IMR-90 (cell line): Measurements from ENCODE around the gene H6PD.

ENCODE experiments used
- CTCF ChIP-seq: conservative IDR thresholded peaks from 2 replicates; pipeline ENCODE4 v1.5.1; 2012; ENCODE audit warnings: mild to moderate bottlenecking, low read depth, low read length, improper control_type of control experiment
- NFE2L2 ChIP-seq: fragments of 150-350 bp; IDR thresholded peaks from 2 replicates; pipeline ENCODE4 v1.6.1; 2016; ENCODE audit warnings: low read depth, mild to moderate bottlenecking, low read length
- POLR2A ChIP-seq: IDR thresholded peaks from 2 replicates; pipeline ENCODE4 v1.6.1; 2012; ENCODE audit warnings: mild to moderate bottlenecking, low read depth, low read length
- RAD21 ChIP-seq: IDR thresholded peaks from 2 replicates; pipeline ENCODE4 v1.6.1; 2012; ENCODE audit warnings: low read length, improper control_type of control experiment

DNA sequence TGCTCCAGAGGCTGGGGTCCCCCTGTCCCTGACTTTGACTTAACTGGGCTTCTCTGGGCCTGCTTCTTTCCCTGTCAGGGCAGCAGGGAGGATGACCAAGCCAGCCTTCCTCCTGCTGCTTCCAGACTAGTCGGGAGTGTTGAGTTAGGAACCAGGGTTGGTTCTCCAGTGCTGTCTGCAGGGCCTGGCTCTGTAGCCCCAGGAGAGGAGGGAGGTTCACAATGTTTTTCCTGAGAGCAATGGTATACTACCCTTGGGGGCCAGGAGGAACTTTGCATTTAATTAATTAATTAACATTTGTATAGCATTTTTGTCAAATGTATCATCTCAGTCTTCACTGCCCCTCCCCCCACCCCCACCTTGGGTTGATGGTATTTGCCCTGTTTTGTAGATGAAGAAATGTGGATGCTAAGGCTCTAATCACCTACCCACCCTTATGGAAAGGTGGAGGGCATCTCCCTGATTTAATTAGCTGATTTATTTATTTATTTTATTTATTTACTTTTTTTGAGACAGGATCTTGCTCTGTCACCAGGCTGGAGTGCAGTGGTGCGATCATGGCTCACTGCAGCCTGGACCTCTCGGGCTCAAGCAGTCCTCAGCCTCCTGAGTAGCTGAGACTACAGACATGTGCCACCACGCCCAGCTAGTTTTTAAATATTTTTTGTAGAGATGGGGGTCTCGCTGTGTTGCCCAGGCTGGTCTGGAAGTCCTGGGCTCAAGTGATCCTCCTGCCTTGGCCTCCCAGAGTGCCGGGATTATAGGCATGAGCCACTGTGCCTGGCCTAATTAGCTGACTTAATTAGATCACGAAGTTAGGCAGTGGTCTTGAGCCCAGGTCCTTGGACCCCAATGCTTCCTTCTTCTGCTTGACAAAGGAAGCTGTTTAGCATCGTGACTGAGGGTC, 6.6 kb downstream of the H6PD start:
- TF ChIP-seq NFE2L2 = no peak
- no peak for TF ChIP-seq CTCF
- no peak for TF ChIP-seq POLR2A
- TF ChIP-seq RAD21 = no peak
